ENCODE results near the gene KNL1.
"Not testable (repeated sequence)": the region's sequence is repeated elsewhere in the genome, so short reads cannot be mapped to it uniquely, and the experiment has no call there.

KNL1 gene

GRCh38 chr15:40593588-40594428, at the start of gene KNL1:
TSS of gene KNL1 (plus strand) at chr15:40594249. CDS start at chr15:40602932, 8,683 bp downstream.
- peak; percentile 90 for DNase-seq (ENCODE audit: low read depth in 2 of 2)

- no peak for DNase-seq (ENCODE audit: low read depth in 2 of 2)
Observed at GRCh38 chr15:40545457-40545856, 48.6 kb upstream of the KNL1 start.

- DNase-seq (ENCODE audit: low read depth in 2 of 2): no peak
Observed at GRCh38 chr15:40548610-40549009, 45.4 kb upstream of the KNL1 start.

DNA sequence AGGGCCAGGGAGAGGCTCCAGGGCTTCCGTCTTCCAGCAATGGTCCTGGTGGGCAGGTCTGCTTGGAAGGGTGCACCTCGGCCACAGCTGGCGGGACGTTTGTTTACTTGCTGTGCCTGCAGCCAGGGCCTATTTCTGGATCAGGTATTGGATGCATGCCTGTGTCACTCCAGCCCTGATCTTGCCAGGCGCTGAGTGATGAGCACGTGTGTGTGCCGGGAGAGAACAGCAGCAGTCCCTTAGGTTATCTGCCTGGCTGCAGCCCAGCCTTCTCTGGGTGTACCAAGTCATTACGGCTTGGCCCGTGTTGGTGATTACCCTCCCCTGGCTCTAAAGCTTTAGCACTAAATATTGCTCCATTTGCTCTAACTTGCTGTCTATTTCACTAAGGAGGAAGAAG, 44.2 kb upstream of the KNL1 start:
- DNase-seq (ENCODE audit: low read depth in 2 of 2): no peak

GRCh38 chr15:40550341-40551037, 43.6 kb upstream of the KNL1 start:
- no peak for DNase-seq (ENCODE audit: low read depth in 2 of 2)

GRCh38 chr15:40554161-40554525, 39.9 kb upstream of the KNL1 start:
- DNase-seq (ENCODE audit: low read depth in 2 of 2): no peak

DNA sequence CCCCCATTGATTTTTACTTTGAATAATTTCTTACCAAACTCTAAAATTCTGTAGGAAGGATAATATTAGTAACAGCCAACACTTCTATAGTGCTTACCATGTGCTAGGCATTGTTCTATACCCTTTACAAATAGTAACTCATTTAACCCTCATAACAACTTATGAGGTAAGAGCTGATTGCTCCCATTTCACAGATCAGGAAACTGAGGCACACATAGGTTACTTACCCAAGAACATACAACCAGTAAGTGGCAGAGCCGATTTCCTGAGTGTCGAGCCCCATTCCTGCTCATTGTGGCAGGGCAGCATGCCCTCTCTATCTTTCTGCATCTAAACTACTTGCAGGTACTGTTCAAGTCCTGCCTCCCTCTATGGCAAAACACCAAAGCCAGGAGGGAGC, 38.2 kb upstream of the KNL1 start:
- no peak for DNase-seq (ENCODE audit: low read depth in 2 of 2)

DNA sequence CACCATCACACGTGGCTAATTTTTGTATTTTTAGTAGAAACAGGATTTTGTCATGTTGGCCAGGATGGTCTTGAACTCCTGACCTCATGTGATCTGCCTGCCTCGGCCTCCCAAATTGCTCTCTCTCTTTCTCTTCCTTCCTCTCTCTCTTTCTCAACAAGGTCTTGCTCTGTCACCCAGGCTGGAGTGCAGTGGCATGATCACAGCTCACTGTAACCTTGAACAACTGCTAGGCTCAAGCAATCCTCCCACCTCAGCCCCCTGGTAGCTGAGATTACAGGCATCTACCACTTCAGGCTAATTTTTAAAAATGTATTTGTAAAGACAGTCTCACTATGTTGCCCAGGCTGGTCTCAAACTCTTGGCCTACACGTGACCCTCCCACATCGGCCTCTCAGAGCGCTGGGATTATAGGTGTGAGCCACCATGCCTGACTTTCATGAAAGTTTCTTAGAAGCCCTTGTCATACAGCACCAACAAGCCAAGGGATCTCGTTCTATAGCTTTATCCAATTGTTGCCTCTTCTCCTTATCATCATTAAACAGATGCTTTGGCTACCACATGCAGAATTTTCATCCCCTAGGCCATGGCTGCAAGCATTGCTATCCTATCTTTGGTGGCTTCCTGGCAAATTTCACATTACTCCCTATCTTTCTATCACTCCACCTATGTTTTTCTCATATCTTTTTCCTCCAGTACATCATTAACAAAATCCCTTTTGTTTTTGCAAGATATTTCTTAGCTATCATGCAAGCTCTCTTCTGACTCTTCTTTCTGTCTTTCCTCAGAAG, 34.9 kb upstream of the KNL1 start:
- no peak for DNase-seq (ENCODE audit: low read depth in 2 of 2)

- no peak for DNase-seq (ENCODE audit: low read depth in 2 of 2)
Observed at GRCh38 chr15:40562691-40563090, 31.4 kb upstream of the KNL1 start.

DNA sequence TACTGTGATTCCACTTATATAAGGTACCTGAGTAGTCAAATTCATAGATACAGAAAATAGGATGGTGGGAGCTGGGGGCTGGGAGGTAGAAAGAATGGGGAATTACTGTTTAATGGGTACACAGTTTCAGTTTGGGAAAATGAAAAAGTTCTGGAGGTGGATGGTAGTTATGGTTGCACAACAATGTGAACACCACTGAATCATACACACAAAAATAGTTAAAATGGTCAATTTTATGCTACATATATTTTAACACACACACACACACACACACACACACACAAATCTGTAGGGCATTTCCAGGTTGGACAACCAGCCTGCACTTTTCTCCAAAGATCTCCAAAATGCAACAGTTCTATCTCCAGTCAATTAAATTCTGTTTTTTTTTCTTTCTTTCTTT, 30.6 kb upstream of the KNL1 start:
- no peak for DNase-seq (ENCODE audit: low read depth in 2 of 2)

GRCh38 chr15:40564591-40565332, 29.3 kb upstream of the KNL1 start, which contains the start of gene CCDC32:
TSS of gene CCDC32 (minus strand) at chr15:40565042. CDS start at chr15:40563015, 2,027 bp downstream.
- peak; percentile 89 to 95 for DNase-seq (ENCODE audit: low read depth in 2 of 2)

DNA sequence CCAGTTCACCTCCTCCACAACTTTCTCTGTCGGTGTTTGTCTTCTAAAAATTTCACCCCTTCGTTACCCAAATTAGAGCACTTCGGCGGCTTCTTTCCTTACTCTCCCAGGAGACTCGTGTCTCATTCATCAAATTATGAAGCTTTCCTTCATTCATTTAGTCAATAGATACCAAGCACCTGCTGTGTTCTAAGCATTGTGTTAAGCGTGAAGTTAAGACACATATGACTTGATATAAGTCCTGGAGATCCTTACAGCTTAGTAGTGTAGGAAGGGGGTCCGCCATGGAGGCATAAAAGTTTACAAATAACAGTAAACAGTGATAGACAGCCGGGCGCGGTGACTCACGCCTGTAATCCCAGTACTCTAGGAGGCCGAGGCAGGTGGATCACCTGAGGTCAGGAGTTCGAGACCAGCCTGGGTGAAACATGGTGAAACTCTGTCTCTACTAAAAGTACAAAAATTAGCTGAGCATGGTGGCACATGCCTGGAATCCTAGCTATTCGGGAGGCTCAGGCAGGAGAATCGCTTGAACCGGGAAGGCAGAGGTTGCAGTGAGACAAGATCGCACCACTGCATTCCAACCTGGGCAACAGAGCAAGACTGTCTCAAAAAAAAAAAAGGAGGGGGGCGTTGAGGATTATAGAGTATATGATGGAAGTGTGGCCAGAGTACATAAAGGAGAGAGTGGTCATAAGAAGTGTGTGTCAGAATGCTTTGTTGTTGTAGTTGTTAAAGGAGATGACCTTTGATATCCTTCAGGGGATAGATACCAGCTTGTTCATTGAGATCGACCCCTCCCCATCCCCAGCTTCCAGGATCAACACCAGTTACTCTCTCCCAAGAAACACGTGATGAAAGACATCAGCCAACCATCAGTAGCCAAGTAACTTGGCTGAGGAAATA, 28.5 kb upstream of the KNL1 start:
- DNase-seq (ENCODE audit: low read depth in 2 of 2): no peak

DNA sequence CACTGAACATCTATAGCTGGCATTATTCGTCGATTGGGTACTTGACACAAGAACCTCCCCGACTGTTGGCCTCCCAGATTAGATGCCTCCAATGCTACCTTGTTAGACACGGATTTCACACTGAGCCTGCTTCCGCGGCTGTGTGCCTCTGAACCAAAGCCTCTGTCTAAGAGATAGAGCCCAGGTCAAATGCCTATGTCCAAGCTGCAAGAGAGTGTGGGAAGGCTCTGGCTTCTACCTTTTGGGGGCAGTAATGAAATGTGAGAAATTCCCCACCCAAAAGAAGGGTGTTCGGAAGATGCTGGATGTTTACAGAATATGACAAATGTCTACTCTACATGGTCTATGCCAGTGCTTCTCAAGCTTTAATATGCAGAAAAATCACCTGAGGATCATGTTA, 26.9 kb upstream of the KNL1 start:
- DNase-seq (ENCODE audit: low read depth in 2 of 2): no peak

- DNase-seq (ENCODE audit: low read depth in 2 of 2): peak; percentile 86 to 93
Observed at GRCh38 chr15:40569129-40569953, 24.7 kb upstream of the KNL1 start, which contains the start of gene RPUSD2. TSS of gene RPUSD2 (plus strand) at chr15:40569299. CDS start at chr15:40569338, 39 bp downstream.

DNA sequence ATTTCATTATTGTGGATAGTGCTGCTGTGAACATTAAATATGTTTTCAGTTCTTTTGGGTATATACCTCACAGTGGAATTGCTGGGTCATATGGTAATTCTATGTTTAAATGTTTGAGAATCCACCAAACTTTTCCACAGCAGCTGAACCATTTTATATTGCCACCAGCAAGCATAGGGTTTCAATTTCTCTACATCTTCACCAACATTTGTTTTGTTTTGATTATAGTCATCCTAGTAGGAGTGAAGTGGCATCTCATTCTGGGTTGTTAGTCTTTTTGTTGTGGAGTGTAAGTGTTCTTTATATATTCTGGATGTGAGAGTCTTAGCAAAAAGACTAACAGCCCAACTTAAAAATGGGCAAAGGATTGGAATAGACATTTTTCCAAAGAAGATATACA, 18.9 kb upstream of the KNL1 start:
- no peak for DNase-seq (ENCODE audit: low read depth in 2 of 2)

GRCh38 chr15:40576914-40577313, 17.1 kb upstream of the KNL1 start:
- not testable (repeated sequence) for DNase-seq (ENCODE audit: low read depth in 2 of 2)

DNA sequence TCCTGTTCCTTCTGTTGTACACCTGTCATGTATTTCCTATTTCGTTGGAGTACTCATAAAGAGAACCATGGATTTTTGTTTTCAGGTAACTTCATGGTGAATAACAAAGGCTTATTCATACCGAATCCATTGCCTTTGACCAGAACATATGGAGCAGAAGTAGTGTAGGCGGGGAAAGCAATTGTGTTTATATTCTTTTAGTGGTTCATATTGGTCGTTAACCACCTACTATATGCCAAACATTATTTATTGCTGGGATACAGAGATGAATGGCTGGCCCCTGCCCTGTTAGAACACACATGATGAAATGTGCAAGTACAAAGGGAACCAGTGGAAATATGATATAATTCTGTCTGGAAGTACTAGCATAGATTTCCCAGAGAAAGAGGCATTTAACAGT, 15.2 kb upstream of the KNL1 start:
- no peak for DNase-seq (ENCODE audit: low read depth in 2 of 2)

- not testable (repeated sequence) for DNase-seq (ENCODE audit: low read depth in 2 of 2)
Observed at GRCh38 chr15:40581796-40582195, 12.3 kb upstream of the KNL1 start.

- no peak for DNase-seq (ENCODE audit: low read depth in 2 of 2)
Observed at GRCh38 chr15:40582726-40583246, 11.3 kb upstream of the KNL1 start.

All from stimulated activated CD4-positive, alpha-beta T cell treated with anti-CD3 and anti-CD28 coated beads, Interleukin-12 subunit alpha, Interleukin-12 subunit beta, amount 100 ng/mL, for 24 hours (primary cell).